ENCODE results near the gene NWD2.
A peak's percentile ranks its signal among the peaks of the same experiment; 100 is the strongest.
"Not testable (repeated sequence)": the region's sequence is repeated elsewhere in the genome, so short reads cannot be mapped to it uniquely, and the experiment has no call there.

The NWD2 gene

GRCh38 chr4:37244583-37245390 is at the start of gene NWD2:
Gene NWD2, plus strand, starts transcription at chr4:37244743. Its CDS starts 325 bp downstream, at chr4:37245068.
- peak in 1 of 2 experiments; percentile 14 for DNase-seq

- DNase-seq, result no peak
Measured at GRCh38 chr4:37197899-37198298, 46.6 kb upstream of the NWD2 start.

GRCh38 chr4:37204740-37205139 is 39.8 kb upstream of the NWD2 start:
- DNase-seq, result not testable (repeated sequence)

- no peak for DNase-seq
Measured at GRCh38 chr4:37216209-37216608, 28.3 kb upstream of the NWD2 start.

- DNase-seq, result no peak
Measured at GRCh38 chr4:37219242-37219641, 25.3 kb upstream of the NWD2 start.

- no peak for DNase-seq
Measured at GRCh38 chr4:37219990-37220389, 24.6 kb upstream of the NWD2 start.

GRCh38 chr4:37220685-37221084 is 23.9 kb upstream of the NWD2 start:
- DNase-seq, result peak; percentile 27 to 63

- DNase-seq, result no peak
Measured at GRCh38 chr4:37223732-37224131, 20.8 kb upstream of the NWD2 start.

- no peak for DNase-seq
Measured at GRCh38 chr4:37224854-37225253, 19.7 kb upstream of the NWD2 start.

GRCh38 chr4:37225778-37226177 is 18.8 kb upstream of the NWD2 start:
- no peak for DNase-seq

- DNase-seq, result no peak
Measured at GRCh38 chr4:37232315-37232714, 12.2 kb upstream of the NWD2 start.

- DNase-seq, result no peak
Measured at GRCh38 chr4:37236165-37236564, 8.4 kb upstream of the NWD2 start.

GRCh38 chr4:37241647-37242046 is 2.9 kb upstream of the NWD2 start:
- no peak for DNase-seq

- no peak for DNase-seq
Measured at GRCh38 chr4:37243051-37243450, 1.5 kb upstream of the NWD2 start.

- no peak for DNase-seq
Measured at GRCh38 chr4:37243722-37244582, 591 bp upstream of the NWD2 start.

- DNase-seq, result no peak
Measured at GRCh38 chr4:37245391-37245954, 930 bp downstream of the NWD2 start.

- no peak for DNase-seq
Measured at GRCh38 chr4:37246891-37247290, 2.3 kb downstream of the NWD2 start.

GRCh38 chr4:37258221-37258620 is 13.7 kb downstream of the NWD2 start:
- no peak for DNase-seq

GRCh38 chr4:37268319-37268718 is 23.8 kb downstream of the NWD2 start:
- peak; percentile 4 for DNase-seq

- DNase-seq, result no peak
Measured at GRCh38 chr4:37279121-37279520, 34.6 kb downstream of the NWD2 start.

GRCh38 chr4:37279894-37280592 is 35.5 kb downstream of the NWD2 start:
- DNase-seq, result no peak

- no peak for DNase-seq
Measured at GRCh38 chr4:37299468-37299867, 54.9 kb downstream of the NWD2 start.

- DNase-seq, result no peak
Measured at GRCh38 chr4:37304612-37305011, 60.1 kb downstream of the NWD2 start.
